Keratinocyte (primary cell): ENCODE results near the gene TSPAN18. TPM values are rescaled to one million over a fixed set of nuclear protein-coding genes. Genes with fewer than 3 reads are reported as not detected.

ENCODE experiments used
- DNase-seq: peaks from one replicate; pipeline ENCODE4 v3.0.0-alpha.2; 2011; ENCODE audit warnings: low read depth, missing footprints, low spot score
- FAIRE-seq: peaks from 2 replicates; lab custom pipeline; 2011; peaks lifted over from hg19 to GRCh38; lab: Jason Lieb, UNC
- H2AFZ ChIP-seq: 2 replicates; pipeline ENCODE4 v1.6.0; 2012; ENCODE audit warnings: low read length, control low read depth, inconsistent platforms; ENCODE audit not compliant: control insufficient read depth
- H3K27ac ChIP-seq: 2 replicates; pipeline ENCODE4 v1.5.1; 2011; ENCODE audit warnings: low read length; ENCODE audit not compliant: control insufficient read depth, insufficient read depth
- H3K27me3 ChIP-seq: 3 replicates; pipeline ENCODE4 v1.6.0; 2011; ENCODE audit warnings: low read length; ENCODE audit not compliant: control insufficient read depth, insufficient read depth; ENCODE audit errors: extremely low read depth
- H3K36me3 ChIP-seq, 2 experiments: 2 replicates in 1 of 2; 3 replicates in 1 of 2; pipeline ENCODE4 v1.5.1; 2011; ENCODE audit warnings: low read length in 2 of 2, mild to moderate bottlenecking in 1 of 2; ENCODE audit not compliant: control insufficient read depth in 2 of 2, insufficient read depth in 2 of 2; ENCODE audit errors: extremely low read depth in 1 of 2
- H3K4me1 ChIP-seq: 3 replicates; pipeline ENCODE4 v1.5.1; 2011; ENCODE audit warnings: low read length; ENCODE audit not compliant: control insufficient read depth, insufficient read depth; ENCODE audit errors: extremely low read depth
- H3K4me2 ChIP-seq: 3 replicates; pipeline ENCODE4 v1.6.0; 2011; ENCODE audit warnings: low read depth, low read length; ENCODE audit not compliant: control insufficient read depth, insufficient read depth; ENCODE audit errors: extremely low read depth
- H3K4me3 ChIP-seq, 3 experiments: fragments of 200-600 bp in 1 of 3; sonication (generic) in 1 of 3; 2 replicates in 2 of 3; 3 replicates in 1 of 3; pipeline ENCODE4 v1.5.1; 2011 to 2016; ENCODE audit warnings: low read length in 3 of 3, mild to moderate bottlenecking in 3 of 3, control low read depth in 2 of 3, inconsistent platforms in 1 of 3, low read depth in 1 of 3, mixed read lengths in 1 of 3, mixed run types in 1 of 3, moderate library complexity in 1 of 3; ENCODE audit not compliant: control insufficient read depth in 2 of 3, insufficient read depth in 2 of 3; ENCODE audit errors: extremely low read depth in 1 of 3
- H3K79me2 ChIP-seq: 2 replicates; pipeline ENCODE4 v1.6.0; 2012; ENCODE audit warnings: low read length; ENCODE audit not compliant: control insufficient read depth, insufficient read depth
- H3K9ac ChIP-seq: 3 replicates; pipeline ENCODE4 v1.6.0; 2011; ENCODE audit warnings: low read length; ENCODE audit not compliant: control insufficient read depth, insufficient read depth; ENCODE audit errors: extremely low read depth
- H3K9me1 ChIP-seq: 3 replicates; pipeline ENCODE4 v1.6.0; 2011; ENCODE audit warnings: low read length; ENCODE audit not compliant: control insufficient read depth, insufficient read depth; ENCODE audit errors: extremely low read depth
- H3K9me3 ChIP-seq: 2 replicates; pipeline ENCODE4 v1.5.1; 2012; ENCODE audit warnings: low read depth, low read length; ENCODE audit not compliant: control insufficient read depth
- H4K20me1 ChIP-seq: 3 replicates; pipeline ENCODE4 v1.6.0; 2011; ENCODE audit warnings: low read length; ENCODE audit not compliant: control insufficient read depth, insufficient read depth; ENCODE audit errors: extremely low read depth
- CTCF ChIP-seq, 3 experiments: IDR thresholded peaks in 1 of 3; conservative IDR thresholded peaks in 1 of 3; optimal IDR thresholded peaks in 1 of 3; 2 replicates in 2 of 3; 3 replicates in 1 of 3; pipeline versions ENCODE3 to v1.5.1; 2011; ENCODE audit warnings: low read length in 3 of 3, mild to moderate bottlenecking in 3 of 3, moderate library complexity in 2 of 3, control low read depth in 1 of 3, inconsistent platforms in 1 of 3; ENCODE audit not compliant: insufficient read depth in 2 of 3; ENCODE audit errors: extremely low read depth in 1 of 3
- EZH2 ChIP-seq: IDR thresholded peaks from one replicate; pipeline ENCODE4 v1.6.1; 2012; ENCODE audit warnings: inconsistent platforms, mild to moderate bottlenecking, low read length, moderate library complexity
- dilution Hi-C: fragments of 300-500 bp; cut with MboI; formaldehyde crosslinking; loops from one replicate; pipeline ENCODE4 v1.7.0; 2020; ENCODE audit warnings: low sequenced_read_pairs; ENCODE audit not compliant: extremely low pct_ligation_motif_present
- polyA plus RNA-seq, 5 experiments: library from polyadenylated mRNA; depleted of rRNA in 3 of 5; stranded (reverse) in 3 of 5; stranded (forward) in 1 of 5; unstranded in 1 of 5; fragments of >200 nt; gene quantifications; 1 replicate in 1 of 5; 2 replicates in 3 of 5; 3 replicates in 1 of 5; pipeline versions ENCODE4 v1.2.1 to v1.2.3, GENCODE V29; 2011 to 2012; ENCODE audit warnings: missing spikeins in 2 of 5, low read depth in 1 of 5, low replicate concordance in 1 of 5

TSPAN18 gene
- polyA plus RNA-seq, 1 donor (not counting 4 experiments of a cell fraction or from before 2014, with no cell fraction given) = not detected

GRCh38 chr11:44912270-44912987 is 185.7 kb downstream of the TSPAN18 start:
- Histone ChIP-seq H3K27me3 (peaks cover 12% of the 10 kb centered on the region), H3K27ac (no peak overlapping the region), H3K4me2 (no peak overlapping the region), H2AFZ (no peak overlapping the region), H4K20me1 (no peaks in the 10 kb centered on the region), H3K36me3 (no peaks in the 10 kb centered on the region), H3K9me1 (no peaks in the 10 kb centered on the region), H3K9ac (no peak overlapping the region), H3K79me2 (no peaks in the 10 kb centered on the region), H3K4me1 (no peaks in the 10 kb centered on the region), H3K4me3 (no peak overlapping the region), H3K9me3 (no peaks in the 10 kb centered on the region)
- FAIRE-seq (no peak), DNase-seq (no peak)
- dilution Hi-C loops = no loop called here
- no peak for TF ChIP-seq EZH2
- TF ChIP-seq CTCF (optimal IDR thresholded peaks at IDR 0.05 in 1 of 3, IDR thresholded peaks at IDR 0.05 in 1 of 3, conservative IDR thresholded peaks at IDR 0.05 in 1 of 3; ENCODE audit: extremely low read depth in 1 of 3, insufficient read depth in 2 of 3, low read length in 3 of 3) = no peak

GRCh38 chr11:44913502-44913901 is 186.7 kb downstream of the TSPAN18 start:
- Histone ChIP-seq H3K9me3 (no peaks in the 10 kb centered on the region), H2AFZ (no peak overlapping the region), H4K20me1 (no peaks in the 10 kb centered on the region), H3K9ac (no peak overlapping the region), H3K36me3 (no peaks in the 10 kb centered on the region), H3K4me2 (no peak overlapping the region), H3K9me1 (no peaks in the 10 kb centered on the region), H3K27me3 (peaks cover 12% of the 10 kb centered on the region), H3K79me2 (no peaks in the 10 kb centered on the region), H3K4me3 (no peak overlapping the region), H3K27ac (no peak overlapping the region), H3K4me1 (no peaks in the 10 kb centered on the region)
- no peak for DNase-seq
- dilution Hi-C loops = no loop called here
- TF ChIP-seq CTCF (optimal IDR thresholded peaks at IDR 0.05 in 1 of 3, IDR thresholded peaks at IDR 0.05 in 1 of 3, conservative IDR thresholded peaks at IDR 0.05 in 1 of 3; ENCODE audit: extremely low read depth in 1 of 3, insufficient read depth in 2 of 3, low read length in 3 of 3) (no peak), EZH2 (no peak)
- FAIRE-seq = no peak
